OCI-LY7 (cell line): ENCODE data around the gene FOXO6. TPM values are rescaled to one million over a fixed set of nuclear protein-coding genes. Genes with fewer than 3 reads are reported as not detected.

ENCODE experiments used
- BruUV-seq: library from RNA; stranded (reverse); fragments of 400-500 nt; replicated peaks from 2 replicates; lab custom pipeline; 2021; lab: Mats Ljungman, UMichigan
- CTCF ChIA-PET: fragments of 300-600 bp; sonication (Branson Sonifier 250); formaldehyde crosslinking; loops from one replicate; lab custom pipeline; 2022; ENCODE audit warnings: antibody characterized with exemption; ENCODE audit not compliant: unreplicated experiment; lab: Charles Lee
- POLR2A ChIA-PET: fragments of 300-600 bp; sonication (Branson Sonifier 250); formaldehyde crosslinking; loops from one replicate; lab custom pipeline; 2022; ENCODE audit warnings: antibody characterized with exemption; lab: Charles Lee
- DNase-seq: peaks from one replicate; pipeline ENCODE4 v3.0.0-alpha.2; 2015; ENCODE audit warnings: low spot score
- H2AFZ ChIP-seq: fragments of 200-600 bp; sonication (generic), shearing (Covaris generic); 2 replicates; pipeline ENCODE4 v1.6.1; 2014; ENCODE audit warnings: mild to moderate bottlenecking, antibody characterized with exemption, low read length, moderate library complexity
- H3K27ac ChIP-seq: fragments of 200-600 bp; sonication (generic); 2 replicates; pipeline ENCODE4 v1.5.1; 2014; ENCODE audit warnings: mixed run types, low read depth, mild to moderate bottlenecking, moderate library complexity, low read length, inconsistent platforms; ENCODE audit not compliant: poor library complexity, severe bottlenecking
- H3K36me3 ChIP-seq: fragments of 200-600 bp; sonication (generic); 2 replicates; pipeline ENCODE4 v1.6.1; 2014; ENCODE audit warnings: mild to moderate bottlenecking, antibody characterized with exemption, low read length, moderate library complexity, mixed read lengths; ENCODE audit not compliant: insufficient read depth
- H3K4me1 ChIP-seq: fragments of 200-600 bp; sonication (generic); 2 replicates; pipeline ENCODE4 v1.5.1; 2014; ENCODE audit warnings: mild to moderate bottlenecking, low read length; ENCODE audit not compliant: insufficient read depth, poor library complexity, severe bottlenecking
- H3K4me2 ChIP-seq: fragments of 200-600 bp; sonication (generic); 2 replicates; pipeline ENCODE4 v1.6.1; 2014; ENCODE audit warnings: mild to moderate bottlenecking, low read length
- H3K4me3 ChIP-seq: fragments of 200-600 bp; sonication (generic); 2 replicates; pipeline ENCODE4 v1.5.1; 2014; ENCODE audit warnings: mild to moderate bottlenecking, low read depth, low read length; ENCODE audit not compliant: poor library complexity, severe bottlenecking
- H3K79me2 ChIP-seq: fragments of 200-600 bp; sonication (generic); 2 replicates; pipeline ENCODE4 v1.6.1; 2016; ENCODE audit warnings: low read depth, mild to moderate bottlenecking, low read length, moderate library complexity, mixed read lengths; ENCODE audit not compliant: insufficient read depth
- H3K9me2 ChIP-seq: fragments of 200-600 bp; sonication (generic); 2 replicates; pipeline ENCODE4 v1.6.1; 2016; ENCODE audit warnings: mild to moderate bottlenecking, low read length, mixed read lengths; ENCODE audit not compliant: insufficient read depth
- H3K9me3 ChIP-seq: fragments of 200-600 bp; sonication (generic); 2 replicates; pipeline ENCODE4 v1.6.1; 2014; ENCODE audit warnings: mild to moderate bottlenecking, mixed run types, low read length, mixed read lengths
- H4K20me1 ChIP-seq: fragments of 200-600 bp; sonication (generic); 2 replicates; pipeline ENCODE4 v1.6.1; 2014; ENCODE audit warnings: mild to moderate bottlenecking, antibody characterized with exemption, low read length, moderate library complexity, mixed read lengths; ENCODE audit not compliant: insufficient read depth
- EZH2phosphoT487 ChIP-seq: fragments of 200-600 bp; sonication (generic); IDR thresholded peaks from 2 replicates; pipeline ENCODE4 v1.6.1; 2018; ENCODE audit warnings: low read depth, borderline replicate concordance, mild to moderate bottlenecking, mixed run types, antibody characterized with exemption, low read length, moderate library complexity, mixed read lengths
- intact Hi-C: fragments of 100-400 bp; cut with micrococcal nuclease; formaldehyde crosslinking; loops from one replicate; pipeline ENCODE4 v1.10.0; 2022; ENCODE audit not compliant: unreplicated experiment
- total RNA-seq, 2 experiments: library from RNA; depleted of rRNA in 1 of 2; stranded (reverse); fragments of >200 nt in 1 of 2; shearing (Covaris generic) in 1 of 2; gene quantifications; 2 replicates each; pipeline ENCODE4 v1.2.3, GENCODE V29; 2014 to 2022
- TF ChIP-seq, protein P1 (sequence below): fragments of 200-600 bp; sonication (generic); conservative IDR thresholded peaks from 2 replicates; pipeline ENCODE4 v1.5.1; 2014; ENCODE audit warnings: mild to moderate bottlenecking, antibody characterized with exemption, low read length, moderate library complexity, mixed read lengths

FOXO6 gene
- total RNA-seq, 2 experiments from 2014 or later = not detected

DNA sequence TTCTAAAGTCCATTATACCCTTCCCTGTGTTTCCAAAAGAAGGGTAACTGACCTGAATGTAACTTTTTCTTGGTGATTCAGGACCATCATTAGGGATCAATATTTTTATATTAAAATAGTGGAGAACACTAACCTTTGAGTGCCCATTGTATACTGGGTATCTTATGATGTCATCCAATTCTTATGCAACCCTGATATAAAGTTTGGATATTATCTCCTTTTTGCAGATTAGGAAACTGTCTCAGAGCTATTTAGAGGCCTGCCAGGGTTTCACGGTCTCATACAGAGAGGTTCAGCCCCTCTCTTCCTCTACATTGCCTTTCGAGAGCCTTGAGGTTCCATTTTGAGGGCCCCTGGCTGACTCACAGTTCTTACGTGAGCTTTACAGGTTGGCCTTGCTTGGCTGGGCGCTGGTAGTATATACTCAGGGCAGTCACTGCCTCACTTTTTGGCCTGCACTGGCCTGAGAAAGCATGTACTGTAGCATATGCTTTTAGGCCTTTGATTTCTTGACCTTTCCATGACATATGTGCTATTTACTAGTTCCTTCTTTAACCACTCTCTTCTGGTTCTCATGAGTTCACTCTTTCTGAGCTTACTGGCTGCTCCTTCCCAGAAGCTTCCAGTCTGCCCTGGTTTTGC, 15.7 kb upstream of the FOXO6 start:
- TF ChIP-seq, protein P1, sequence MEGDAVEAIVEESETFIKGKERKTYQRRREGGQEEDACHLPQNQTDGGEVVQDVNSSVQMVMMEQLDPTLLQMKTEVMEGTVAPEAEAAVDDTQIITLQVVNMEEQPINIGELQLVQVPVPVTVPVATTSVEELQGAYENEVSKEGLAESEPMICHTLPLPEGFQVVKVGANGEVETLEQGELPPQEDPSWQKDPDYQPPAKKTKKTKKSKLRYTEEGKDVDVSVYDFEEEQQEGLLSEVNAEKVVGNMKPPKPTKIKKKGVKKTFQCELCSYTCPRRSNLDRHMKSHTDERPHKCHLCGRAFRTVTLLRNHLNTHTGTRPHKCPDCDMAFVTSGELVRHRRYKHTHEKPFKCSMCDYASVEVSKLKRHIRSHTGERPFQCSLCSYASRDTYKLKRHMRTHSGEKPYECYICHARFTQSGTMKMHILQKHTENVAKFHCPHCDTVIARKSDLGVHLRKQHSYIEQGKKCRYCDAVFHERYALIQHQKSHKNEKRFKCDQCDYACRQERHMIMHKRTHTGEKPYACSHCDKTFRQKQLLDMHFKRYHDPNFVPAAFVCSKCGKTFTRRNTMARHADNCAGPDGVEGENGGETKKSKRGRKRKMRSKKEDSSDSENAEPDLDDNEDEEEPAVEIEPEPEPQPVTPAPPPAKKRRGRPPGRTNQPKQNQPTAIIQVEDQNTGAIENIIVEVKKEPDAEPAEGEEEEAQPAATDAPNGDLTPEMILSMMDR = no peak
- TF ChIP-seq EZH2phosphoT487 = no peak
- intact Hi-C loops = no loop called here
- H2AFZ ChIP-seq = no peak overlapping the region
- DNase-seq = no peak
- BruUV-seq = no TSS peak
- CTCF ChIA-PET = no interaction called here
- H3K9me3 ChIP-seq = no peaks in the 10 kb centered on the region
- H4K20me1 ChIP-seq = no peaks in the 10 kb centered on the region
- no peaks in the 10 kb centered on the region for H3K36me3 ChIP-seq
- H3K4me3 ChIP-seq = no peak overlapping the region
- no peaks in the 10 kb centered on the region for H3K79me2 ChIP-seq
- H3K27ac ChIP-seq = no peak overlapping the region
- POLR2A ChIA-PET = interaction anchor here (0.7 kb wide), 1 partner anchor 71 kb away, joined by 3 read pairs; no protein-coding TSS in a partner anchor
- no peaks in the 10 kb centered on the region for H3K4me1 ChIP-seq
- H3K4me2 ChIP-seq = no peak overlapping the region
- H3K9me2 ChIP-seq = no peaks in the 10 kb centered on the region

- Histone ChIP-seq H4K20me1 (no peaks in the 10 kb centered on the region), H3K36me3 (no peaks in the 10 kb centered on the region), H3K4me2 (no peak overlapping the region), H3K79me2 (no peaks in the 10 kb centered on the region), H3K27ac (no peak overlapping the region), H3K9me2 (no peaks in the 10 kb centered on the region), H3K9me3 (no peaks in the 10 kb centered on the region), H3K4me3 (no peak overlapping the region), H3K4me1 (no peaks in the 10 kb centered on the region), H2AFZ (no peak overlapping the region)
- ChIA-PET CTCF (no interaction called here), POLR2A (no interaction called here)
- TF ChIP-seq EZH2phosphoT487 = no peak
- TF ChIP-seq, protein P1 = no peak
- no peak for DNase-seq
- intact Hi-C loops = no loop called here
- no TSS peak for BruUV-seq
Observed at GRCh38 chr1:41347276-41347675, 14.0 kb upstream of the FOXO6 start.

DNA sequence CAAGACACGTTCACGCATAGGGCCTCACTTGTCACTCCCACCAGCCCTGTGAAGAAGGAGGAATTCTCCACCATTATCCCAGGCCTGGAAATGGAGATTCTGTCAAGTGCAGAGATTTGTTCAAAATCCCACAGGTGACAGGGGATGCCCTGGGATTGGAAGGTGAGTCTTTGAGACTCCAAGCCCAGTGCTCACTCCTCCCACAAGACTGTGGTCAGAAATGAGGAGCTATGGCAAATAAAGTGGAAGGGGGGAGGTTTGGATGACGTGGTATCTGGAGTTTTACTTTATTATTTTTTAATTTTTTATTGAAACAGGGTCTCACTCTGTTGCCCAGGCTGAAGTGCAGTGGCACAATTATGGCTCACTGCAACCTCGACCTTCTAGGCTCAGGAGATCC, 12.8 kb upstream of the FOXO6 start:
- TF ChIP-seq, protein P1 = no peak
- TF ChIP-seq EZH2phosphoT487 = no peak
- Histone ChIP-seq H2AFZ (no peak overlapping the region), H3K9me2 (no peaks in the 10 kb centered on the region), H3K79me2 (no peaks in the 10 kb centered on the region), H3K4me3 (no peak overlapping the region), H3K36me3 (no peaks in the 10 kb centered on the region), H4K20me1 (no peaks in the 10 kb centered on the region), H3K4me2 (no peak overlapping the region), H3K27ac (no peak overlapping the region), H3K9me3 (no peaks in the 10 kb centered on the region), H3K4me1 (no peaks in the 10 kb centered on the region)
- no TSS peak for BruUV-seq
- CTCF ChIA-PET = no interaction called here
- POLR2A ChIA-PET = no interaction called here
- no peak for DNase-seq
- intact Hi-C loops = no loop called here
